GM21360 (cell line): Measurements from ENCODE around the gene GAS2L1.

Experiments
- ATAC-seq: cut with Tn5 transposase; IDR thresholded peaks from one replicate; pipeline ENCODE4 v1.9.1; 2021; ENCODE audit warnings: mild to moderate bottlenecking, moderate library complexity; ENCODE audit not compliant: unreplicated experiment

Gene GAS2L1

GRCh38 chr22:29275167-29275566 is 31.3 kb upstream of the GAS2L1 start:
- no peak for ATAC-seq

DNA sequence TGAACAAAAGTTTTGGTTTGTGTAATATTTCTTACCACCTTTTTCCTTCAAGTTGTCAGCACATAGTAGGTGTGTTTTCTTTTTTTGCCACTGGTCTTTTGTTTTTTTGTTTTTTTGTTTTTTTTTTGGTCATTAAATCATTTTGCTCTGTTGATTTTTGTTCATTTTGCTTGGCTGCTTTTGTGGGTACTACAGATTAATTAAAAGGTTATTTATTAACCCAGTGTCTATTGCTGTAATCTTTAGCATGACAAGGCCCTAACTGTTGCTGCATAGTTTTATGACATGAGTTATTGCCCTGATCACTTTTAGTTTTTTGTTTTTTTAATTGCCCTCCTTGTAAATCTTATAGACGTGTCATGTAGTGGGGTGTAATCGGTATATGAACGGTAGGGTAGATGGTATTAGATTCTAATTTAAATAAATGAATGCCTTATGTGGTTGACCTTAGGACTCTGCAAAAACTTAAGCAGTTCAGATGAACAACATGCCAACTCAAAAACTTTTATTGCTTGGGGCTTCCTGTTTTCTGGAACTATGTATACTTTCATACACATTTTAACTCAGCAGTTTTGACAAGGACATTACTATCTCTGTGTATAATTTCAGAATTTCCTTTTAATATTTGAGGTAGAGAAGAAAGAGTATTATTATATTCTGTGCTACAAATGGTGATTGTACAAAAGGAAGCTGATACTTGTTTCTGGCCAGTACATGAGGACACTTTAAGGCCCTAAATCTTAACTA is 30.5 kb upstream of the GAS2L1 start:
- ATAC-seq = no peak

- no peak for ATAC-seq
These were observed 28.5 kb upstream of the GAS2L1 start for GRCh38 chr22:29277927-29278326.

GRCh38 chr22:29284196-29284595 is 22.3 kb upstream of the GAS2L1 start:
- no peak for ATAC-seq

DNA sequence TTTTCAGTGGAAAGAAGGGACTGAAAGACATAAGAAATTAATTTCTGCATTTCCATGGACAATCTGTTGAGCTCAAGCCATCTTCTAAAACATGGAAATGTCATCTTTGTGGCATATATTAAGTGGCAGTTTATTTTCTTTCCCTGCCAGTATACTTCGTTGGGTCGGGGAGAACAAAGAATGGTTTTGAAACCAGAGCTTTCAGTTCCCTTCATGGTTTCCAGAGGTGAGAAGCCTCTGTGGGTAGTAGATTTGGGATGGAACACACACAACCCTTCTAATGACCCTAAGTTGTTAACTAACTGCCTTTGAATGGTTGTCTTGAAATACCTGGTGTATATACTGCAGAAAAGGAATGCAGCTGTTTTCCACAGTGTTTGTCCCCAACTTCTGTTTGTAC is 17.6 kb upstream of the GAS2L1 start:
- ATAC-seq = no peak

GRCh38 chr22:29290061-29290460 is 16.4 kb upstream of the GAS2L1 start:
- ATAC-seq = no peak

GRCh38 chr22:29291215-29291614 is 15.2 kb upstream of the GAS2L1 start:
- ATAC-seq = no peak

DNA sequence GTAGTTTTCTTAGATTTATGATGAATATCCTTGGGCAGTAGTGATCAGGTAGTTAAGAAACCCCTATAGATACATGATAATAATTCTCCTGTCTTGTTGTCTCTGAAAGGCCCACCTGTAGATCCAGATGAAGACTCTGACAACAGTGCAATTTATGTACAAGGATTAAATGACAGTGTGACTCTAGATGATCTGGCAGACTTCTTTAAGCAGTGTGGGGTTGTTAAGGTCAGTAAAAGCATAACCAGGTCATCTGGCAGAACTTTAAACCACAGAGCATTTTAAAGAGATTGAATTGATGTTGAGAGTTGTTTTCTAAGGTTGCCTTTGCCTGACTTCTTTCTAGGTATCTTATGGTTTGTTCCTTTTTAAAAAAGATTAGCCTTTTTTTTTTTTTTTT is 14.1 kb upstream of the GAS2L1 start:
- ATAC-seq = no peak

DNA sequence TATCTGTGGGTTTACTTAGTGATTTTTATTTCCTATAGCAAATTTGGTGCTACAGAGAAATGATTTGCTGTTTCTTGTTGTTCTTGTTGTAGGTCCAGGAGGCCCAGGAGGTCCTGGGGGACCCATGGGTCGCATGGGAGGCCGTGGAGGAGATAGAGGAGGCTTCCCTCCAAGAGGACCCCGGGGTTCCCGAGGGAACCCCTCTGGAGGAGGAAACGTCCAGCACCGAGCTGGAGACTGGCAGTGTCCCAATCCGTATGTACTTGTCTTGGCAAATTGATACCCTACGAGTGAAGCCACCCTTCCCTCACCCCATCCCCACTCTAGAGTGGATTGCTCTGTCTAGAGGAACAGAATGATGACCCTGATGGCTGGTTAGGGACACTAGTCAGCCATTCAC is 7.8 kb upstream of the GAS2L1 start:
- ATAC-seq = no peak

- ATAC-seq = no peak
These were observed 7.1 kb upstream of the GAS2L1 start for GRCh38 chr22:29299136-29299900.

DNA sequence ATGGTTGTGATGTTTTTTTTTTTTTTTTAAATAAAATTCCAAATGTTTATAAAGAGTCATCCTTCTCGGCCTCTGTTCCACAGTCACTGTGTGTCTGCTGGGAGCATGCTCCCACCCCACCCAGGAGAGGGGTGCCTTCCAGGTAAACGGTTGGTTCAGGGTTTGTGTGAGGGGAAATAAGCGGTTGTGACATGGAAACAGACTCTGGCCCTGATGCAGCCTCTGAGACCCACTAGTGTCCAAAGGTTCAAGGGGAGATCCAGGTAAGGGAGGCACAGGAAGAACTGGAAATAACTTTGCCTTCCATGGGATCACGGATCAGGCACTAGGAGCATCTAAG is 6.0 kb upstream of the GAS2L1 start:
- no peak for ATAC-seq

GRCh38 chr22:29300807-29301601 is 5.4 kb upstream of the GAS2L1 start:
- no peak for ATAC-seq

DNA sequence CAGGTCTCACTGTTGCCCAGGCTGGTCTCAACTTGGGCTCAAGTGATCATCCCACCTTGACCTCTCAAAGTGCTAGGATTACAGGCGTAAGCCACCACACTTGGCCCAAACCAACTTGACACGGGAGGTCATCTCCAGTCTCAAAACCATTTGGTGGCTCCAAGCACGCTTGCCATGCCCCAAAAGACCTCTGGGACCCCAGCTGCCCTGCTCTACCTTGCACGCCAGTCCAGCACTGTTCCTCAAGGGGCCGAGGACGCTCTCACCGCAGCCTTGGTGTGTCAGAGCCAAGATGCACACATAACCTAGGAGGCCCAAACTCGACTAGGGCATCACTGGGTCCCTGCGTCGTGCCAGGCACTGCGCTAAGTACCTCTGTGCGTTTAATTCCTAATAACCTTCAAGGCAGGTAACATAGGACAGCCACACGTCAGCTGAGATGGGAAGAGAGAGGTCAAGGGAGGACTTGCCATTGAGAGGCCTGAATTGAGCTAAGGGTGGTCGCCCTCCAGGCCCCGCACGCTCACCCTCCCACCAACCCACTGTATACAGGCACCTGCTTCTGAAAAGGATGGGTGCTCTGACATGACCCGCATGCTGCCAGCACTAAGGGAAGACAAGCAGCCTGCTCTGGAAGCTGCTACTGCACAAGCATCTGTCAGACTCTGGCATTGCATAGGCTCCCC is 4.6 kb upstream of the GAS2L1 start:
- no peak for ATAC-seq

DNA sequence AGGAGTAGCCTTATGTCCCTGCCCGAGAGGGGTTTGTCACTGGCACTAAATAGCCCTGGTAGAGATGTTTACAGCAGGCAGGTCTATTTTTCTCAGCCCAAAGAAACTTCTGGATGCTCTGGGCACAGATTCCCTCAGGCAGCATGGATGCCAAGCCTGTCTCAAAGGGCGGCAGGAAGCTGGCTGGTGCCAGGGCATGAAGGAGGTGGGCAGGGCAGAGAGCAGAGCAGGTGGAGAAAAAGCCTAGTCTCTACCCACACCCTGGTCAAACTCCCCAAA is 4.1 kb upstream of the GAS2L1 start:
- ATAC-seq = no peak

DNA sequence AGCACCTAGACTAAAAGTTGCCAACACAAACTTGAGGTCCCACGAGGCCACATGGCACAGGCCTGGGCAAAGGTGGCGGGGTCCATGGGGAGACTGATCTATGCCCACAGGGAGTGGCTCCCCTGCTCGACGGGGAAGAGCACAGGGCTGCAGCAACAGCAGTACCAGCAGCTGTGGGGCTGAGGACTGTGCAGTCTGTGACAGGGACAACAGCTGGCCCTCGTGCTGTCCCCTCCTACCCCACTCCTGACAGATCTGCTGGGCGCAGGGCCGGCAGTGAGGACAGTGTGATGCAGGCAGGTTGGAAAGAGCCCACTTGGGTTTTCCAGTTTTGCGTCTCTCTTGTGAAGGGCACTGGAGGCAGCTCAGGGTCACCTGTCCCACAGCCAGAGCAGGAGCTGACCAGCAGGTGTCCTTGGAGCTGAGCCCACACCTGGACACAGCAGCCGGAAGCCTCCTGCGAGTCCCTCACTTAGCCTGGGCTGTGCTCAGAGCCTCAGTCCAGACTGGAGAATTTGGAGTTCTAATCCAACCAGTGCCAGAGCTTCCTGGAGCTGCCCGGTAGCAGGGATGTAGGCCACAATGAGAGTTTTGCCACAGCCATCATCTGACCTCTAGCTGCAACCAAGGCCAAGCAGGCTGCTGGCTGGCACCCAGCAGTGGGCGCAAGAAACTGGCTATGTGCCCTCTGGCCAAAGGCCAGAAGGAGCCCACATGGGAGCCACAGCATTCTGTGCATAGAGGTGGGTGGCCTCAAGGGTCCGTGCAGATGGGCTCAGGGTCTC is 3.6 kb upstream of the GAS2L1 start:
- ATAC-seq = no peak

GRCh38 chr22:29305836-29306174 is 645 bp upstream of the GAS2L1 start:
- ATAC-seq = no peak

DNA sequence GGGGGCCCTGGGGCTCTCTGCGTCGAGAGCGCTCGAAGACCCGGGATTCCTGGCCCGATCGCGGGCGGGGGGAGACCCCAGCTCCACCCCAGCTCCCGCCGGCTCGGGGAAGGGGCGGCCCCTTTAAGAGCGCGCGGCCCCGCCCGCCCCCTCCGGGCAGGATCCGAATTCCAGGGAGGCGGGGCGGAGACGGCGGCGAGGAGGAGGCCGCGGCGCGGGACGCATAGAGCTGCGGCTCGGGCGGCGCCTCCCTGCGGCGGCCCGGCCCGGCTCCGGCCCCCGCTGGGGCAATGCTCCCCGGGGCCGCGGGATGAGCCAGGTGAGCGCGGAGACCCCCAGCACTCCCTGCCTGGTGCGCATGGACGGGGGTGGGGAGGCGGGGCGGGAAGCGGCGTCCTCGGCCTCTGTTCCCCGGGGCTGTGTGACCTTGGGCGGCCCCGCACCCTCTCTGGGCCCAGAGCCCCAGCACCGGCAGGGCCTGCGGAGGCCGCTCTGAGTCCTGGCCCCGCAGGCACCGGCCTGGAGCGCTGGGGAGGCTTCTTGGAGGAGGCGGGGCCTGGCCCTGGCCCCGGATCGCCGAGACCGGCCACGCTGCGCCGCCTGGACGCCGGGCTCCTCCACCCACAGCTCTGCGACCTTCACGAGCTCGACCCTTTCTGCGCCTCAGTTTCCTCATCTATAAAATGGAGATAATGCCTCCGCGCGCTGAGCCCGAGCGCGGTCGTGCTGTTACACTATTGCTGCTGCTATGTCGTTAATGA is 565 bp downstream of the GAS2L1 start:
- ATAC-seq = no peak

- ATAC-seq = no peak
These were observed 1.2 kb downstream of the GAS2L1 start for GRCh38 chr22:29307596-29308147.

DNA sequence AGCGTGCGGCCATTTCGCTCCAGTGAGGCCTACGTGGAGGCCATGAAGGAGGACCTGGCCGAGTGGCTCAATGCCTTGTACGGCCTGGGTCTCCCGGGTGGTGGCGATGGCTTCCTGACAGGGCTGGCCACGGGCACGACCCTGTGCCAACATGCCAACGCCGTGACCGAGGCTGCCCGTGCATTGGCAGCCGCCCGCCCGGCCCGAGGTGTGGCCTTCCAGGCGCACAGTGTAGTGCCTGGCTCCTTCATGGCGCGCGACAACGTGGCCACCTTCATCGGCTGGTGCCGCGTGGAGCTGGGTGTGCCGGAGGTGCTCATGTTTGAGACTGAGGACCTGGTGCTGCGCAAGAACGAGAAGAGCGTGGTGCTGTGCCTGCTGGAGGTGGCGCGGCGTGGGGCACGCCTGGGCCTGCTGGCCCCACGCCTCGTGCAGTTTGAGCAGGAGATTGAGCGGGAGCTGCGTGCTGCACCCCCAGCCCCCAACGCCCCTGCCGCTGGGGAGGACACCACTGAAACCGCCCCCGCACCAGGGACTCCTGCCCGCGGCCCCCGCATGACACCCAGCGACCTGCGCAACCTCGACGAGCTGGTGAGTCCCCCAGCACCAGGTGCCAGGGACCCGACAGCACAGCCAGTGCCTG is 1.8 kb downstream of the GAS2L1 start:
- no peak for ATAC-seq
